ENCODE results near the gene ZNF428. TPM values are rescaled to one million over a fixed set of nuclear protein-coding genes. Genes with fewer than 3 reads are reported as not detected.

The ZNF428 gene
- total RNA-seq, 1 experiment from 2014 or later = 46.8 TPM

DNA sequence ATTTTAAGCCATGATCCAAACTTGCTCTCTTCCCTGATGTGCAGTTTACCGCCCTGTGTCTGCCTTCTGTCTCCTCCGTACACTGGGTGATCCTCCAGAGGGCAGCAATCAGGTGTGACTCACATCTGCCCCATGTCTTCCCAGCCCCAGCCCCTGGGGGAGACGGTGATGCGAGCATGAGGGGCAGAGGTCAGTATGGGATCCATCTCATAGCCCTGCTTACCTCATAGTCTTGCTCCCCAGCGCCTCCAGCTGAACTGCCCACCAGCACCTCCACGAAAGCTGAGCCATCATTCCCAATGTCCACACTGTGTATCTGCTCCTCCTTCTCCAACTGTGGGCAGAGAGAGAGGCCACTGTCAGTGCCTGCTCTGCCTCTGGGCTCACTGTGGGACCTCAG is 58.7 kb downstream of the ZNF428 start:
- H3K9me3 ChIP-seq (ENCODE audit: low read length) = no peaks in the 10 kb centered on the region
- intact Hi-C loops (cut with micrococcal nuclease) = no loop called here
- ChIA-PET POLR2A (ENCODE audit: unreplicated experiment) (no interaction called here), CTCF (no interaction called here)
- H3K4me1 ChIP-seq (ENCODE audit: insufficient read depth, low read length) = peaks cover 11% of the 10 kb centered on the region
- H4K20me1 ChIP-seq (ENCODE audit: low read length) = no peaks in the 10 kb centered on the region
- TF ChIP-seq EZH2 (IDR thresholded peaks at IDR 0.05; ENCODE audit: low read length, unreplicated experiment) (no peak), EZH2phosphoT487 (IDR thresholded peaks at IDR 0.05; ENCODE audit: borderline replicate concordance, low read length) (no peak)
- TF ChIP-seq, protein P1, sequence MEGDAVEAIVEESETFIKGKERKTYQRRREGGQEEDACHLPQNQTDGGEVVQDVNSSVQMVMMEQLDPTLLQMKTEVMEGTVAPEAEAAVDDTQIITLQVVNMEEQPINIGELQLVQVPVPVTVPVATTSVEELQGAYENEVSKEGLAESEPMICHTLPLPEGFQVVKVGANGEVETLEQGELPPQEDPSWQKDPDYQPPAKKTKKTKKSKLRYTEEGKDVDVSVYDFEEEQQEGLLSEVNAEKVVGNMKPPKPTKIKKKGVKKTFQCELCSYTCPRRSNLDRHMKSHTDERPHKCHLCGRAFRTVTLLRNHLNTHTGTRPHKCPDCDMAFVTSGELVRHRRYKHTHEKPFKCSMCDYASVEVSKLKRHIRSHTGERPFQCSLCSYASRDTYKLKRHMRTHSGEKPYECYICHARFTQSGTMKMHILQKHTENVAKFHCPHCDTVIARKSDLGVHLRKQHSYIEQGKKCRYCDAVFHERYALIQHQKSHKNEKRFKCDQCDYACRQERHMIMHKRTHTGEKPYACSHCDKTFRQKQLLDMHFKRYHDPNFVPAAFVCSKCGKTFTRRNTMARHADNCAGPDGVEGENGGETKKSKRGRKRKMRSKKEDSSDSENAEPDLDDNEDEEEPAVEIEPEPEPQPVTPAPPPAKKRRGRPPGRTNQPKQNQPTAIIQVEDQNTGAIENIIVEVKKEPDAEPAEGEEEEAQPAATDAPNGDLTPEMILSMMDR (conservative IDR thresholded peaks at IDR 0.05; ENCODE audit: low read depth, low read length) = peak; percentile 32; the same call in 1 of the 2 replicates
- ATAC-seq = no peak
- H3K27me3 ChIP-seq (ENCODE audit: low read length) = no peaks in the 10 kb centered on the region
- no peaks in the 10 kb centered on the region for H3F3A ChIP-seq (ENCODE audit: low read length, unreplicated experiment)
- no peaks in the 10 kb centered on the region for H3K9me2 ChIP-seq (replicated peaks; ENCODE audit: low read length)
- no TSS peak for BruUV-seq (replicated peaks)
- no peak for DNase-seq
- no peak overlapping the region for H3K4me3 ChIP-seq (ENCODE audit: low read length)
- no peak overlapping the region for H3K9ac ChIP-seq (ENCODE audit: low read length)
- no peak overlapping the region for H3K4me2 ChIP-seq (ENCODE audit: low read length)
- no peaks in the 10 kb centered on the region; the same call in 1 of the 2 replicates for H3K36me3 ChIP-seq (ENCODE audit: low read depth, low read length)
- no peaks in the 10 kb centered on the region for H3K79me2 ChIP-seq (ENCODE audit: low read length)
- H3K27ac ChIP-seq (ENCODE audit: low read length) = no peak overlapping the region
- H2AFZ ChIP-seq (ENCODE audit: low read length) = no peak overlapping the region

Other genes starting within 250 kb of the ZNF428 start
- not detected in 2 replicates for gene TEX101, start 204.7 kb downstream of the ZNF428 start, total RNA-seq (2014; rRNA removed)
- 16.4 and 16.8 TPM in 2 replicates for gene LYPD3, start 154.0 kb downstream of the ZNF428 start, total RNA-seq (2014; rRNA removed)
- gene PHLDB3, start 114.9 kb downstream of the ZNF428 start, total RNA-seq (2014; rRNA removed) = 29.0 and 36.0 TPM in 2 replicates
- 34.2 and 44.9 TPM in 2 replicates for gene ETHE1, start 92.4 kb downstream of the ZNF428 start, total RNA-seq (2014; rRNA removed)
- gene ZNF575, start 86.4 kb downstream of the ZNF428 start, total RNA-seq (2014; rRNA removed) = 0.98 TPM in 1 of 2 replicates, not detected in the other
- gene XRCC1, start 44.1 kb downstream of the ZNF428 start, total RNA-seq (2014; rRNA removed) = 23.4 and 43.1 TPM in 2 replicates
- gene PINLYP, start 43.8 kb downstream of the ZNF428 start, total RNA-seq (2014; rRNA removed) = 0.18 TPM in 1 of 2 replicates, not detected in the other
- 12.5 and 12.9 TPM in 2 replicates for gene IRGQ, start 23.5 kb downstream of the ZNF428 start, total RNA-seq (2014; rRNA removed)
- gene ZNF576, start 23.0 kb downstream of the ZNF428 start, total RNA-seq (2014; rRNA removed) = 10.9 and 14.7 TPM in 2 replicates
- gene SRRM5, start 7.5 kb downstream of the ZNF428 start, total RNA-seq (2014; rRNA removed) = 0.11 and 0.12 TPM in 2 replicates
- 13.7 and 15.0 TPM in 2 replicates for gene CADM4, start 20.2 kb upstream of the ZNF428 start, total RNA-seq (2014; rRNA removed)
- gene PLAUR, start 50.5 kb upstream of the ZNF428 start, total RNA-seq (2014; rRNA removed) = 208 and 241 TPM in 2 replicates
- gene IRGC, start 96.4 kb upstream of the ZNF428 start, total RNA-seq (2014; rRNA removed) = not detected in 2 replicates
- gene SMG9, start 135.3 kb upstream of the ZNF428 start, total RNA-seq (2014; rRNA removed) = 48.8 and 49.1 TPM in 2 replicates
- 45.7 and 57.7 TPM in 2 replicates for gene KCNN4, start 161.3 kb upstream of the ZNF428 start, total RNA-seq (2014; rRNA removed)
- gene LYPD5, start 182.8 kb upstream of the ZNF428 start, total RNA-seq (2014; rRNA removed) = 0.35 and 6.8 TPM in 2 replicates
- gene ZNF283, start 207.7 kb upstream of the ZNF428 start, total RNA-seq (2014; rRNA removed) = 3.0 and 4.0 TPM in 2 replicates